NCI-H1092 (cell line): Measurements from ENCODE around the gene PHKG2.
A peak's percentile ranks its signal among the peaks of the same experiment; 100 is the strongest.

ENCODE experiments used
- DNase-seq: peaks from one replicate; lab custom pipeline; 2025; lab: John Stamatoyannopoulos, UW

PHKG2 gene

DNA sequence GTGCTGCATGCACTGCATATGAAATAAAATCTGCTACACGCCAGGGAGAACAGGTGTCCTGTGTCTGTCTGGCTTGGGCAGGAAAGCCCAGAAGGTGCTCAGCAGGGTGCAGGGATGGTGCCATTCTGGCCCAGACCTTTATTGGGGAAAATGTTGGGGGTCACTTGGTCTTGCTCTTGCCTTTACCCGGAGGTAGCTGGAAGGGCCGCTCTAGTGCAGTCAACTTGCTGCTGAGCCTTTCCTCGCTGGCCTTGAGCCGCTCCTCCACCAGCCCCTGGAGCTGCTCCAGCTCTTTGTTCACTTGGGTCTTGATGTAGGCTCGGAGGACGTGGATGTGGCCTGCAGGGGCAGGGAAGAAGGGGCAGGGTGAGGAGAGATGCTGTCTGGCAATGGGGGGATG, 9.1 kb downstream of the PHKG2 start:
- DNase-seq = no peak

DNA sequence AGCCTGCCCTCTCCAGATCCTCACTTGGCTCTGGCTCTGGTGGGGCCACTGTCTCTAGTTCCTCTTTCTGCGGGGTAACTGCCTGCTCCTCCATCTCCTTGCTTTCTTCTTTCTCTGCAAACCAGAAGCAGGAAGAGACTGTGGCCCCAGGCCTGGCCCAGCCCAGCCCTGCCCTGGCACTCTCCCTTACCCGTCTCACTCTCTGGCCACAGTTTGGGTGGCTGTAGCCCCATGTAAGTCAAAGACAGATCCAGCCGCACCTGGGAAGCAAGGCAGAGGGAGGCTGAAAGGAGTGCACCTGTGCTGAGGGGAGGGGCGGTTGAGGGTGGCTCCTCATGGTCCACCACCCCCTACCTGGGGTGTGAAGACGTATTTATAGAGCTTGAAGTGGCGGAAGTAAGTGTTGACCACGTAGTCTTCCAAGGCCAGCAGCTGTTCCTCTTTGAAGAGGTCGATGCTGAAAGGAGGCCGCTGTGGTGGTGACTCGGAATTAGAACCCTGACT, 10.8 kb downstream of the PHKG2 start:
- no peak for DNase-seq

DNA sequence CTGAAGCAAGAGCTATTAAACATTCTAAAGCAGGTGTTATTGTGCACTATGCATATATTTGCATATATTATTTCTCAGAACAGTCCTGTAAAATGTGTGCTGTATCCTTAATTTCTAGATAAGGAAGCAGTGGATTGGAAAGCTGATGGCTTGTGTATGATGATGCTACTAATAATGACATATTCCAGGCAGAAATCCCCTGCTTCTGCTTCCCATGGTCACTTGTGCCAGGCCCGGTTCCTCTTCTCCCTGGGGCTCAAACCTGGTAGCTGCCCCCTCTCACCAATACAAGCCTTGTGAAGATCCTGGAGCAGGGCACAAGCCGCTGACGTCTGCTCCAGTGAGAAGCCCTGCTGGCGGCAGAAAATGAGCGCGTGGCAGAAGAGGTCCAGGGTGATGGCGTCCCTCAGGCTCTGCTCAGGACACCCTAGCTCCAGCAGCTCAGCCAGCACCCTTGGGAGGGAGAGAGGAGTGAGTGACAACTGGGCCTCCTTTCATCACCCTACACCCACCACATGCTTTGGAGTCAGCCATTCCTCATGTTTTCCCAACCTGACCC, 11.9 kb downstream of the PHKG2 start:
- no peak for DNase-seq

GRCh38 chr16:30760577-30761426, 12.6 kb downstream of the PHKG2 start:
- DNase-seq = no peak

DNA sequence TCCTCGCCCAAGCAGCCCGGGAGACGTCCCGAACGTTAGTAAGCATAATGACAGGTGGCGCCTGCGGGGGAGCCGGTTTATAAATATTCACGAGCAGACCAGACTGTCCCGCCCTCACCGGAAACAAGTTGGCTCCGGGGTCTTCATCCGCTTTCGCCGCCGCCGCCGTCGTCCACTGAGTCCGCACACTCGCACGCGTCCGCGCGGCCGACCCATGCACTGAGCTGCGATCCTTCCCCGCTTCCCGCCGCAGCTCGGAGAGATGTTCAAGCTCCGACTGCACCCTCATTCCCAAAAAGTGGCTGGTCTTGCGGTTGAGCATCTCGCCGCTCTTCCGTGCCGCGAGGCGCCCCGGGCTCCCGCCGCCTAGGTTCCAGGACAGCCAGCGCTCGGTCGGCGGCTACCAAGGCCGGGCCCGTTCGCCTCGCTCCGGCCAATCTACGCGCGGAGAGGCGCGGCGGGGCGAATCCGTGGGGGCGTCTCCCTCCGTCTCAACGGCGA, 13.3 kb downstream of the PHKG2 start:
- peak; percentile 22 for DNase-seq

GRCh38 chr16:30761928-30762902, 14.0 kb downstream of the PHKG2 start, which contains the start of the genes CFAP119 and RNF40:
TSS of gene CFAP119 (minus strand) at chr16:30762062. CDS start at chr16:30761748, 314 bp downstream.
TSS of gene RNF40 (plus strand) at chr16:30762322. CDS start at chr16:30762546, 224 bp downstream.
- peak; percentile 96 for DNase-seq

GRCh38 chr16:30762991-30763725, 14.9 kb downstream of the PHKG2 start:
- no peak for DNase-seq

- no peak for DNase-seq
These were observed 15.9 kb downstream of the PHKG2 start for GRCh38 chr16:30764086-30764485.

DNA sequence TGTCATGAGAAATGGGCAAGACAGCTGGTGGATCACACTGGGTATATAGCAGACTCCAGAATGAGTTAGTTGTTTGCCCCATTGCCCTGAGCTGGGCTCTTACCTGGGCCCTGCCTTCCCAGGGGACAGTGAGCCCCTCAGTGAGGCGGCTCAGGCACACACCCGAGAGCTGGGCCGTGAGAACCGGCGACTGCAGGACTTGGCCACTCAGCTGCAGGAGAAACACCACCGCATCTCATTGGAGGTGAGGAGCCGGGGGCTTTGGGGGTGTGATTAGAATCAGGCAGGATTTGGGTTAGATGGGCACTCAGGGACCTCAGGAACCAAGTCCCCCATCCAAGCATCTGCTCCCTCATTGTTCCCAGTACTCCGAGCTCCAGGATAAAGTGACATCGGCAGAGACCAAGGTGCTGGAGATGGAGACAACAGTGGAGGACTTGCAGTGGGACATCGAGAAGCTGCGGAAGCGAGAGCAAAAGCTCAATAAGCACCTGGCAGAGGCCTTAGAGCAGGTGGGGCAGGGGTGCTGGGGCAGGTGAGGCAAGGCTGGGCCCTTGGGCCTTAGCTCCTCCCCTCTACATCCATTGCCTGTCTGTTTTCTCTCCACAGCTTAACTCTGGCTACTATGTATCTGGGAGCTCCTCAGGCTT, 16.7 kb downstream of the PHKG2 start:
- DNase-seq = no peak

DNA sequence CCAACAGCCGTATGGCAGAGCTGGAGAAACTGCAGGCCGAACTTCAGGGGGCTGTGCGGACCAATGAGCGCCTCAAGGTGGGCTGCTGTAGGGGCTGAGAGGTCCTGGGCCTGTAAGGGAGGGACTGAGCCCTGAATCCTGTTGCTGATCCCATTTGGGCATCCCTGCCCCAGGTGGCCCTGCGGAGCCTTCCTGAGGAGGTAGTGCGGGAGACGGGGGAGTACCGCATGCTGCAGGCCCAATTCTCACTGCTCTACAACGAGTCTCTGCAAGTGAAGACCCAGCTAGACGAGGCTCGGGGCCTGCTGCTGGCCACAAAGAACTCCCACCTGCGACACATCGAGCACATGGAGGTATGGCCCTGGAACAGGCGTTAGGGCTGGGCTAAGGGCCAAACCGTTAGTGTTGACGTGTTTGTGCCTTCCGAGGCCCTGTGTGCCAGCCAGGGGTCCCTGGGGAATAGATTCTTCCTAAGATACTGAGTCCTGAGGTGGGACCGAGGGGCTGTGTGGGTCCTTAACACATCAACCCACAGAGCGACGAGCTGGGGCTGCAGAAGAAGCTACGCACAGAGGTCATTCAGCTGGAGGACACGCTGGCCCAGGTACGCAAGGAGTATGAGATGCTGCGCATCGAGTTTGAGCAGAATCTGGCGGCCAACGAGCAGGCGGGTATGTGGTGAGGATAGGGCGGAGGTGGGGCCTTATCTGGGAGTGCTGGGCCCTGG, 18.1 kb downstream of the PHKG2 start:
- DNase-seq = no peak

DNA sequence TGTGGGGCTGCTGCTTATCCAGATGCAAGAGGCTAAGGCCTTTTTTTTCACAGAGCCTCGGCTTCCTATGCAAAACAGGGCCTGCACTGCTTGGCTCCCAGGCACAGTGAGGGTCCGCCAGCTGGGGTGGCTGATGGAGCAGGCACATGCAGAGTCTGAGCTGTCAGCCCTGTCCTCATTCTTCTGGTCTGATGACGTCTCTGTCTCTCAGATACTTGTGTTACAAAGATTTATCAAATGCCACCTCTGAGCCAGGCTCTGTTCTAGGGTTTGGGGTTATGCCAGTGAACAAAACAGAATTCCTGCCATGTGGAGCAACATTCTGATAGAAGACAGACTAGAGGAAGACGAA, 18.7 kb downstream of the PHKG2 start:
- no peak for DNase-seq

GRCh38 chr16:30767767-30768465, 19.7 kb downstream of the PHKG2 start:
- DNase-seq = no peak

DNA sequence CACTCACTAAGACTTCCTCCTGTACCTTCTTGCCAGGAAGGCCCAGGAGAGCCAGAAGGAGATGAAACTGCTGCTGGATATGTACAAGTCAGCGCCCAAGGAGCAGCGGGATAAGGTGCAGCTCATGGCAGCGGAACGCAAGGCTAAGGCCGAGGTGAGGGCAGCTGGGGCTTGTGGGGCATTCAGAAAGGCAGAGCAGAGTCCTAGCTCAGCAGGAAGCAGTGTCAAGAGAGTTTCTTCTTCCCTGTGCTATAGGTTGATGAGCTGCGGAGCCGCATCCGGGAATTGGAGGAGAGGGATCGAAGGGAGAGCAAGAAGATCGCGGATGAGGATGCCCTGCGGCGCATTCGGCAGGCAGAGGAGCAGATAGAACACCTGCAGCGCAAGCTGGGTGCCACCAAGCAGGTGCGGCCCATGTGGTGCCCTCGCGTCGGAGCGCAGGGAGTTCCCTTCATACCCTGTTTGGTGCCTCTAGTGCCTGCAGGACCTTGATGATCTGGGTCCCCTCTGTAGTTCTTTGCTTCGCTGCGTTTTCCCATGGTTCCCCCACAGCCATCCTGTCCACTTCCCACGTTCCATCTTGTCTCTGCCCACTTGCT, 20.5 kb downstream of the PHKG2 start:
- DNase-seq = no peak

DNA sequence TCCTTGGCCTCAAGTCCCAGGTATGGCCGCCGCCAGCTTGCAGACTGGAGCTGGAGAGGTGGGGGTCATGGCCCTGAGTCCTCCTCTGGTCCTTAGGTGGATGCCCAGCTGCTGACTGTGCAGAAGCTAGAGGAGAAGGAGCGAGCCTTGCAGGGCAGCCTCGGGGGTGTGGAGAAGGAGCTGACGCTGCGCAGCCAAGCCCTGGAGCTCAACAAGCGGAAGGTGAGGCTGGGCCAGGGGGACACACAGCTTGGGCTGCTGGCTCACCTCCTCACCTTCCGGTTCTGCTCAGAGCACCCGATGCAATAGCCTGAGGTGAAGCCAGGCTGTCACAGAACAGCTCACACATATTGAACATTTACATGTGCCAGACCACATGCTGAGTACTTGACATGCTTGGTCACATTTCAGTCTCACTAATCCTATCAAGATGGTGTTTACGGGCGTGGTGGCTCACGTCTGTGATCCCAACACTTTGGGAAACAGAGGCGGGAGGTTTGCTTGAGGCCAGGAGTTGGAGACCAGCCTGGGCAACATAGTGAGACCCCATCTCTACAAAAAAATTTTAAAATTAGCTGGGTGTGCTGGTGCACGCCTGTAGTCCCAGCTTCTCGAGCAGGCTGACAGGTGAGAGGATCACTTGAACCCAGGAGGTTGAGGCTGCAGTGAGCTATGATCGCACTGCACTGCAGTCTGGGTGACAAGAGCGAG, 21.3 kb downstream of the PHKG2 start:
- DNase-seq = no peak

- DNase-seq = no peak
These were observed 23.5 kb downstream of the PHKG2 start for GRCh38 chr16:30771726-30772125.

- DNase-seq = no peak
These were observed 25.6 kb downstream of the PHKG2 start for GRCh38 chr16:30773826-30774225.

- no peak for DNase-seq
These were observed 26.3 kb downstream of the PHKG2 start for GRCh38 chr16:30774367-30775130.

- no peak for DNase-seq
These were observed 26.8 kb downstream of the PHKG2 start for GRCh38 chr16:30775131-30775391.
